DMS79 (cell line): Measurements from ENCODE around the gene UQCR11.
A peak's percentile ranks its signal among the peaks of the same experiment; 100 is the strongest.

ENCODE experiments used
- DNase-seq: peaks from one replicate; lab custom pipeline; 2025; lab: John Stamatoyannopoulos, UW

Gene UQCR11

GRCh38 chr19:1615156-1615765 is 10.0 kb upstream of the UQCR11 start:
- DNase-seq = no peak

DNA sequence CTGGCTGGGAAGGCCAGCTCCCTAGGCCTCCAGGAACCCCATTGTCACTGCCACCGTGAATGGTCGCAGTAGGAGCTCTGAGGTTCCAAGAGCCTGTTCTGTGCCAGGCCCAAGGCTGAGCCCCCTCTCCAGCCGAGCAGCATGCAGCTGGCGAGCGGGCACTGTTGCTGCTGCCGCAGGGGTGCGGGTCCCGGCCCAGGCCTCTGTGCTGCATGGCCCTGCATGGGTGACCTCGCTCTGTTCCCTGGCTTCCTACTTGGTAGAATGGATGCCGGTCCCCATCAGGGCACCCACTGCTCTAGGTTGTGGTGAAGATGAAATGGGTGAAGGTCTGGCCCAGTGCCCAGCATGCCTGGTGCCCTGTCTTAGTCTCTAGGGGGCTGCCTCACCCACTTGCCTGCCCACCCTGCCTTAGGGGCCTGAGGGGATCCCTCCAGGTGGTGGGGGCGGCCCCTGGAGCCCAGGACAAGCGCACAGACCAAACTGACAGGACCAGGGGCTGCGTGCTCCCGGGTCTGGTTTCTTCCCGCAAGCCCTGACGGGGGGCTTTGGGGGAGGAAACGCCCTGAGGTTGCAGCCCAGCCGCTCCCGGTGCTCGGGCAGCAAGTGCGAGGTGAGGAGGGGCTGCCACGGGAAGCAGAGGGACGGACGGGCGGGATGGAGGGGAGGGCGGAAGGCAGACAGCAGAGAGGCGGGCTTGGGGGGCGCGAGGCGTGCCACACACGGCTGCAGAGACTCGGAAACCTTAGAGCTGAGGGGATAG is 8.7 kb upstream of the UQCR11 start:
- no peak for DNase-seq

DNA sequence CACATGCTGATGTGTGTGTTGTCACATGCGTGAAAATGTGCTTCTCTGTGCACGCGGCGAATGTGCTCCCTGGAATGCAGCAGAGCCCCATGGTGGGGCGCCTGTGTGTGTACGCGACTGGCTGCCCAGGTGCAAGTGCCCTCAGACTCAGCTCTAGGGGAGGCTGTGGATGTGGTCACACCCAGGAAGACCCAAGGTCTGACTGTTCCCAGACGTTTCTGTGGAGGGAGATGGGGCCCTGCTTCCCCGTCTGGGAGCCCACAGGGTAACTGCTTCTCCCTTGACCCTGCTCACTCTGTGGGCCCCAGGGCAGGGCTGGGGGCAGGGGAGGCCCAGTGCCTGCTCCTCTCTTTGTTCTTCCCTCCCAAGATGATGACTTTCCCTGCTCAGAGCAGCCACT is 7.9 kb upstream of the UQCR11 start:
- no peak for DNase-seq

DNA sequence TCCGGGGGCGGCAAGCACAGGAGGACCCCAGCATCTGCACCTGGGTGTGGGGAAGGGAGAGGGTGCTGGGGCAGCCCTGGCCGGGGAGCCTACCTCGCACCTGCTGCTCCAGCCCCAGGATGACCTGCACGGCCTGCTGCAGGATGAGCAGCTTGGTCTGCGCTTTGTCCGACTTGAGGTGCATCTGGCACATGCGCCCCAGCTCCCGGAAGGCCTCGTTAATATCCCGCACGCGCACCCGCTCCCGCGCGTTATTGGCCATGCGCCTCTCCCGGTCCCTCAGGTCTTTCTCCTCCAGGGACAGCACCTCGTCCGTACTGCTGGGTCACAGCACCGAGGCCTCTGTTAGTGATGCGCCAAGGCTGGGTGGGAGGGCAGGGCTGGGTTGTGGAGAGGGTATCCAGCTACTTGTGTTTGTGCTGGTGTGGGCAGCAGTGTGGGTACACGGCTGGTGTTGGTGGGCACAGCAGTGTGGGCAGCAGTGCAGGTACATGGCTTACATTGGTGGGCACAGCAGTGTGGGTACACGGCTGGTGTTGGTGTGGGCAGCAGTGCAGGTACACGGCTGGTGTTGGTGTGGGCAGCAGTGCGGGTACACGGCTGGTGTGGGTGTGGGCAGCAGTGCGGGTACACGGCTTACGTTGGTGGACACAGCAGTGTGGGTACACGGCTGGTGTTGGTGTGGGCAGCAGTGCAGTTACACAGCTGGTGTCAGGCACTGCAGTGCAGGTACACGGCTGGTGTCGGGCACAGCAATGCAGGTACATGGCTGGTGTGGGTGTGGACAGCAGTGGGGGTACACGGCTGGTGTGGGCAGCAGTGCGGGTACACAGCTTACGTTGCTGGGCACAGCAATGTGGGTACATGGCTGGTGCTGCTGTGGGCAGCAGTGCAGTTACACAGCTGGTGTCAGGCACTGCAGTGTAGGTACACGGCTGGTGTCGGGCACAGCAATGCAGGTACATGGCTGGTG is 7.1 kb upstream of the UQCR11 start:
- no peak for DNase-seq

DNA sequence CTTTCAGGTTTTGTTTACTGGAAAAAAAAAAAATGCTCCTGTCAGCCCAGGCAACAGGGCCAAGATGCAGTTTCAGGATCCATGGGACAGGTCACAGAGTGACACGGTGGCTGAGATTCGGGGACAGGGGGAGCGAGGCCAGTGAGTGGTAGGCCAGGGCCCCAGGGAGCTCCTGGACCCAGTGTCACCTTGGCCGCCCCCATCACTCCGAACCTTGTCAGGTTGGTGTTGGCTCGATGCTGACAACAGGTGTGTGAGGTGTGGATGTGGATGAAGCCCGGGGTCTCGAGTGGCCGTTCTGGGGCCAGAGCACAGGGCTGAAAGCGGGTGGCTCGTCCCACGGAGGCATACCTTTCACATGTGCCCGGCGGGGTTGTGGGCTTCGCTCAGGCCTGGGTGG is 6.1 kb upstream of the UQCR11 start:
- no peak for DNase-seq

- DNase-seq = no peak
Observed at GRCh38 chr19:1610579-1610978, 5.3 kb upstream of the UQCR11 start.

GRCh38 chr19:1609680-1610474 is 4.6 kb upstream of the UQCR11 start:
- no peak for DNase-seq

DNA sequence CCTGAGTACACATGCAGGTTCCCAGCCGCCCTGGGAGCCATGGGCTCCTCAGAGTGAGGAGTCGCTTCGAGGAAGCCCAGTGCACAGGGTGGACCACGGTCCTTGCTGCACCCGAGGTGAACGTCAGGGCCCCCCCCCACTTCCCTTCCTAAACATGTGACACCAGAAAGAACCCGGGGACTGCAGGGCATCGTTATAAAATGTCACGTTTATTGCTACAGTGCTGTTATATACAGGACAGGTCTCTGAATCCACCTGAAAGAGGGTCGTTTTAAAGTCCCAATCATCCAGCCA is 3.8 kb upstream of the UQCR11 start:
- no peak for DNase-seq

DNA sequence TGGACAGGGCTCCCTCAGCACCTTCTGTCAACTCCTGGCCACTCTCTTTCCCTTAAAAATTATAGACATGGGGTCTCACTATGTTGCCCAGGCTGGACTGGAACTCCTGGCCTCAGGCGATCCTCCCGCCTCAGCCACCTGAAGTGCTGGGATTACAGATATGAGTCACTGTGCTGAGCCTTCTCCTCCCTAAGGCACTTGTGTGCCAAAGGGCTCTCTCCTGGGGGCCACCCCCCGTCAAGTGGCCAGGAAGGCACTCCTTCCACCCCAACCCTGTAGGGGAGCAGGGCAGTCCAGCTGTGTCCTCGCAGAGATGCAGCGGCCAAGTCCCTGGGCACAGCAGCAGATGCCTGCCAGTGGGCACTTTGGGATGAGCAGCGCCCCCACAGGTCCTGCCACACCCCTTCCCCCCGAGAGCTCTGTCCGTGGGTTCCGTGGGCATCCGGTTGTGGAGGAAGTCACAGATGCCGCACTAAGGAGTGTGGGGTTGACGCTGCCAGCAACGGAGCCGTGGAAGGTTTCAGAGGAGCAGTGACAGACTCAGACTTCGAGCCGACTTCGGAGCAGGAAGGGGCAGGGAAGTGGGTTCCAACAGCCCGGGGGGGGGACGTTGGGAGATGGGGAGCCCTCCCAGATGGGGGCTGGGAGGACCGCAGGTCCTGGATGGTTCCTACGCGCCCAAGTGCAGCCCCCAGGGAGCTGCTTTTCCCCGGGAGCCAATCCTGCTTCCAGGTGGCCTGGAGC is 3.3 kb upstream of the UQCR11 start:
- DNase-seq = no peak

- no peak for DNase-seq
Observed at GRCh38 chr19:1606138-1606651, 933 bp upstream of the UQCR11 start.

DNA sequence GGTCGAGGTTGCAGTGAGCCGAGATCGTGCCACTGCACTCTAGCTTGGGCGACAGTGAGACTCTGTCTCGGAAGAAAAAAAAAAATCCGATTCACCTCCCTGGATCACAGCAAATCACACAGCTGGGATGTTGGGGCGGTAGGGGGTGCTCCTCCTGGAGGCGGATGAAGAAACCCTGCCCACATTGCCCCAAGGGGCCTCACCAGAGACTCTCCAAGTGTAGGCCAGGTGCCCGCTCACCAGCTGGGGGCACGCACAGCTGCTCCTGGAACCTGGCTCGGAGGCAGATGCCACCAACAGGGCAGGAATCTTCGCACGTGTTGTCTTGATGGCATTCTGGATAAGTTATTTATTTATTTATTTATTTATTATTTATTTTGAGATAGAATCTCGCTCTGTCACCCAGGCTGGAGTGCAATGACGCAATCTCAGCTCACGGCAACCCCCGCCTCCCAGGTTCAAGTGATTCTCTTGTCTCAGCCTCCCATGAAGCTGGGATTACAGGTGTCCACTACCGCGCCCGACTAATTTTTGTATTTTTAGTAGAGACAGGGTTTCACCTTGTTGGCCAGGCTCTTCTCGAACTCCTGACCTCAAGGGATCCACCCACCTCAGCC is 3.1 kb downstream of the UQCR11 start:
- no peak for DNase-seq

DNA sequence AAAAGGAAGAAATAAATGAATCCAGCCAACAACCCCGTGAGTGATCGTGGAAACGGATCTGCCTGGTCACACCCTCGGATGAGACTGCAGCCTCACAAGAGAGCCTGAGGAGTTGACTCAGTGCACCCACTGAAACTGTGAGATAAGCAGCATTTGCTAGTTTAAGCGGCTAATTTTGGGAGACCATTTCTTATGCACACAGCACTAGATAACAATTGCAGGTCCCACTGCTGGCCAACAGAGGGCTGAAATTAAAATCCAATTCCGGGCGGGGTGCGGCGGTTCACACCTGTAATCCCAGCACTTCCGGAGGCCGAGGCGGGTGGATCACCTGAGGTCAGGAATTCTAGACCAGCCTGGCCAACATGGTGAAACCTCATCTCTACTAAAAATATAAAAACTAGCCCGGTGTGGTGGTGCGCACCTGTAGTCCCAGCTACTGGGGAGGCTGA is 3.6 kb downstream of the UQCR11 start:
- DNase-seq = no peak

DNA sequence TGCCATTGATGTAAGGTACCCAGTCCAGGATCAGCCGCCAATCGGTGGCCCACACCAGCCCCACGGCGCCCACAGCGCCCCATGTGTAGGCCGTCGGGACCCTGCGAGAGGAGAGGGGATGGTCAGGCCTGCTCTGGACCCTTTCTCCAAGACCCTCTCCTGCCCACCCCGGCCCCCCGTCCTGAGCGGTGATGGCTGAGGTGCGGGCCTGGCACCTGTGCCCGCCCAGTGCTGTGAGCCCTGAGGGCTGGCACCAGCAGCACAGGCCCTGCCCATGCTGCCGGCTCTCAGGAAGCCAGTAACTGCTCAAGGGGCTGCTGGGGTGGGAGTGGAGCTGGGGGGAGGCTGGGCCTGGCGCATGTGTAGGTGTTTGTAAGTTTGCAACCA is 5.8 kb downstream of the UQCR11 start:
- no peak for DNase-seq

- DNase-seq = no peak
Observed at GRCh38 chr19:1598777-1599459, 6.3 kb downstream of the UQCR11 start.

- DNase-seq = no peak
Observed at GRCh38 chr19:1593501-1593772, 11.8 kb downstream of the UQCR11 start.

GRCh38 chr19:1592755-1593500 is 12.3 kb downstream of the UQCR11 start, which contains the start of gene MBD3:
Gene MBD3, minus strand, starts transcription at chr19:1592865. Its CDS starts 234 bp downstream, at chr19:1592631.
- peak; percentile 79 for DNase-seq

GRCh38 chr19:1592024-1592754 is 13.1 kb downstream of the UQCR11 start:
- DNase-seq = peak; percentile 43

GRCh38 chr19:1591421-1592023 is 13.7 kb downstream of the UQCR11 start:
- DNase-seq = peak; percentile 53
